K562 (cell line): Measurements from ENCODE around the gene C1R. TPM values are rescaled to one million over a fixed set of nuclear protein-coding genes. Genes with fewer than 3 reads are reported as not detected.

Source experiments
- ATAC-seq: fragments of 200-7000 bp; cut with Tn5 transposase; 3 replicates; pipeline ENCODE4 v1.9.1; 2020; ENCODE audit warnings: moderate library complexity
- BruUV-seq: library from RNA; stranded (reverse); fragments of 400-500 nt; replicated peaks from 2 replicates; lab custom pipeline; 2021; lab: Mats Ljungman, UMichigan
- CTCF ChIA-PET: fragments of 300-600 bp; formaldehyde crosslinking; extraction: SDS; loops from one replicate; lab custom pipeline; 2021; ENCODE audit warnings: low intra/inter-chr PET ratio; lab: Yijun Ruan, JAX
- POLR2A ChIA-PET: fragments of 300-600, 350-650 bp; sonication (Branson Sonifier 250); formaldehyde crosslinking; extraction: SDS; loops from one replicate; lab custom pipeline; 2021; ENCODE audit warnings: antibody characterized with exemption, inconsistent platforms; lab: Yijun Ruan, JAX
- DNase-seq, 4 experiments: peaks; one replicate each; pipeline versions ENCODE4 v3.0.0 to v3.0.0-alpha.2; 2011 to 2018; ENCODE audit warnings: low spot score in 3 of 4, mixed read lengths in 3 of 4; ENCODE audit errors: extremely low read depth in 1 of 4
- FAIRE-seq: peaks from 2 replicates; lab custom pipeline; 2011; peaks lifted over from hg19 to GRCh38; lab: Jason Lieb, UNC
- H2AFZ ChIP-seq: 2 replicates; pipeline ENCODE4 v1.6.0; 2011; ENCODE audit warnings: low read depth, low read length, control low read depth, inconsistent platforms
- H3K27ac ChIP-seq: fragments of 200-600 bp; 3 replicates; pipeline ENCODE4 v1.8.0; 2011; ENCODE audit warnings: low read depth, mild to moderate bottlenecking, control low read depth, inconsistent platforms, low read length, moderate library complexity, mixed read lengths; ENCODE audit errors: extremely low read depth
- H3K27me3 ChIP-seq, 2 experiments: fragments of 300-600 bp in 1 of 2; 2 replicates in 1 of 2; 3 replicates in 1 of 2; pipeline versions ENCODE4 v1.6.0 to v1.8.0; 2011; ENCODE audit warnings: inconsistent platforms in 2 of 2, low read length in 2 of 2, mild to moderate bottlenecking in 1 of 2, mixed read lengths in 1 of 2, moderate library complexity in 1 of 2; ENCODE audit not compliant: control insufficient read depth in 2 of 2, insufficient read depth in 2 of 2
- H3K36me3 ChIP-seq: fragments of 300-600 bp; 3 replicates; pipeline ENCODE4 v1.8.0; 2011; ENCODE audit warnings: mild to moderate bottlenecking, low read length, inconsistent platforms; ENCODE audit not compliant: control insufficient read depth, insufficient read depth
- H3K4me1 ChIP-seq, 2 experiments: fragments of 200-600 bp in 1 of 2; replicated peaks in 1 of 2; 2 replicates in 1 of 2; 3 replicates in 1 of 2; pipeline versions ENCODE4 v1.5.1 to v1.8.0; 2011; ENCODE audit warnings: inconsistent platforms in 2 of 2, low read length in 2 of 2, mild to moderate bottlenecking in 1 of 2, mixed read lengths in 1 of 2, moderate library complexity in 1 of 2; ENCODE audit not compliant: control insufficient read depth in 2 of 2, insufficient read depth in 2 of 2
- H3K4me2 ChIP-seq: 2 replicates; pipeline ENCODE4 v1.6.1; 2011; ENCODE audit warnings: low read length, control low read depth, inconsistent platforms, mixed read lengths; ENCODE audit not compliant: insufficient read depth
- H3K4me3 ChIP-seq: fragments of 200-600 bp; sonication (generic), shearing (Covaris generic); 2 replicates; pipeline ENCODE4 v1.5.1; 2016; ENCODE audit warnings: control low read depth, inconsistent platforms
- H3K79me2 ChIP-seq: fragments of 200-600 bp; 3 replicates; pipeline ENCODE4 v1.8.0; 2011; ENCODE audit warnings: low read length, inconsistent platforms; ENCODE audit not compliant: control insufficient read depth, insufficient read depth
- H3K9ac ChIP-seq, 2 experiments: 2 replicates each; pipeline versions ENCODE4 v1.6.0 to v1.6.1; 2011; ENCODE audit warnings: low read depth in 2 of 2, low read length in 2 of 2, control low read depth in 1 of 2, inconsistent platforms in 1 of 2, mild to moderate bottlenecking in 1 of 2, mixed read lengths in 1 of 2; ENCODE audit not compliant: insufficient read depth in 1 of 2
- H3K9me1 ChIP-seq: one replicate; pipeline ENCODE4 v1.6.0; 2011; ENCODE audit warnings: inconsistent platforms, mild to moderate bottlenecking, low read length, moderate library complexity; ENCODE audit not compliant: control insufficient read depth, insufficient read depth
- H3K9me3 ChIP-seq: replicated peaks from 2 replicates; pipeline ENCODE4 v1.5.1; 2011; ENCODE audit warnings: low read depth, low read length, inconsistent platforms; ENCODE audit not compliant: control insufficient read depth, insufficient read depth
- H4K20me1 ChIP-seq: replicated peaks from 2 replicates; pipeline ENCODE4 v1.6.1; 2011; ENCODE audit warnings: low read length, inconsistent platforms, mixed read lengths; ENCODE audit not compliant: control insufficient read depth, insufficient read depth
- E2F3 ChIP-seq: fragments of 250-450 bp; sonication (Bioruptor Pico); IDR thresholded peaks from 2 replicates; pipeline ENCODE4 v1.4.0; 2020; ENCODE audit warnings: mild to moderate bottlenecking
- IRF1 ChIP-seq: sonication (generic); formaldehyde crosslinking; IDR thresholded peaks from 2 replicates; pipeline ENCODE4 v1.8.0; 2022; ENCODE audit warnings: missing genetic modification reagents, mild to moderate bottlenecking, borderline replicate concordance
- MCM2 ChIP-seq: fragments of 450-650 bp; IDR thresholded peaks from 2 replicates; pipeline ENCODE4 v1.6.1; 2017; ENCODE audit warnings: low read depth, mild to moderate bottlenecking
- PYGO2 ChIP-seq: fragments of 450-650 bp; IDR thresholded peaks from 2 replicates; pipeline ENCODE4 v1.6.1; 2016; ENCODE audit warnings: mild to moderate bottlenecking, missing genetic modification characterization, moderate library complexity, missing compliant biosample characterization
- SMAD1 ChIP-seq: fragments of 150-350 bp; IDR thresholded peaks from 2 replicates; pipeline ENCODE4 v1.6.1; 2014; ENCODE audit warnings: low read length, low read depth; ENCODE audit not compliant: partially characterized antibody
- ZNF232 ChIP-seq: sonication (generic); formaldehyde crosslinking; IDR thresholded peaks from 2 replicates; pipeline ENCODE4 v1.8.0; 2022; ENCODE audit warnings: mild to moderate bottlenecking, missing genetic modification reagents
- WGBS: fragments of 100-300 bp; shearing (Covaris generic); methylation state at CpG from one replicate; pipeline ENCODE4 v1.1.6; 2016; ENCODE audit warnings: low coverage, mixed read lengths; ENCODE audit not compliant: insufficient coverage; ENCODE audit errors: missing lambda C conversion rate; 5-methylcytosine and 5-hydroxymethylcytosine counted together
- in situ Hi-C: fragments of 300-500 bp; cut with MboI; formaldehyde crosslinking; loops from 4 replicates; pipeline ENCODE4 v1.15.0; 2018; ENCODE audit warnings: inconsistent platforms, mixed read lengths
- intact Hi-C: fragments of 100-400 bp; cut with micrococcal nuclease; formaldehyde crosslinking; loops from 2 replicates; pipeline ENCODE4 v1.14.2; 2022
- polyA plus RNA-seq, 8 experiments: library from polyadenylated mRNA; depleted of rRNA in 4 of 8; stranded (reverse) in 5 of 8; unstranded in 3 of 8; fragments of >200 nt; fragmentation: Nextera tagmentation in 2 of 8; fragmentation: Illumina TruSeq in 1 of 8; extraction: Ambion mirVana in 2 of 8; extraction: Trizol in 1 of 8; gene quantifications; 2 replicates each; pipeline versions ENCODE4 v1.2.1 to v1.2.3, GENCODE V29; 2011 to 2014; ENCODE audit warnings: inconsistent platforms in 1 of 8, missing spikeins in 1 of 8
- total RNA-seq, 7 experiments: library from RNA; depleted of rRNA in 6 of 7; stranded (reverse); fragments of >200 nt in 6 of 7; fragmentation: Illumina TruSeq in 2 of 7; extraction: Trizol in 2 of 7; gene quantifications; 2 replicates each; pipeline versions ENCODE4 v1.2.1 to v1.2.3, GENCODE V29; 2011 to 2021; ENCODE audit warnings: low replicate concordance in 1 of 7

The C1R gene
- total and polyA plus RNA-seq, 9 of the 15 experiments (the other 6 are each of a cell fraction or from before 2014, with no cell fraction given): 0.07 to 1.0 (median 0.33) TPM; not detected in 1

- POLR2A ChIA-PET: interaction anchor here (0.5 kb wide), 1 partner anchor 12 kb away, joined by 3 read pairs; no protein-coding TSS in a partner anchor
- in situ Hi-C loops: no loop called here
Measured at GRCh38 chr12:7061596-7061995, 30.6 kb downstream of the C1R start.

More at GRCh38 chr12:7061596-7061995, 30.6 kb downstream of the C1R start:
- DNase-seq (no peak), FAIRE-seq (no peak), ATAC-seq (no peak)
- no peak overlapping the region for H3K27ac ChIP-seq
- intact Hi-C loops: loop anchor here (2.0 kb wide), 1 partner anchor 31 kb away; the partner anchor contains the start of gene C1R
- no peak overlapping the region for H3K4me3 ChIP-seq
- no peaks in the 10 kb centered on the region for H3K27me3 ChIP-seq
- H3K79me2 ChIP-seq: no peaks in the 10 kb centered on the region
- 37% methylated on average over 6 of the region's 7 CpGs for WGBS
- no peaks in the 10 kb centered on the region for H4K20me1 ChIP-seq
- H3K36me3 ChIP-seq: no peaks in the 10 kb centered on the region
- no peaks in the 10 kb centered on the region for H3K9me3 ChIP-seq
- CTCF ChIA-PET: interaction anchor here (0.9 to 2.1 kb wide), 2 partner anchors 31 to 83 kb away, joined by 3 to 7 read pairs; partner anchors contain the start of gene C1R
- no peak overlapping the region for H2AFZ ChIP-seq
- H3K4me1 ChIP-seq: peaks cover 11 to 18% of the 10 kb centered on the region in 2 experiments; a peak in 3 of 5 replicates
- no peak overlapping the region for H3K9ac ChIP-seq
- BruUV-seq: no TSS peak
- no peaks in the 10 kb centered on the region for H3K9me1 ChIP-seq
- no peak overlapping the region for H3K4me2 ChIP-seq
- no peak for TF ChIP-seq MCM2
- no peak for TF ChIP-seq IRF1 (CRISPR knock-in tag)
- TF ChIP-seq SMAD1: no peak
- no peak for TF ChIP-seq ZNF232 (CRISPR knock-in tag)
- no peak for TF ChIP-seq PYGO2 (tag)
- TF ChIP-seq E2F3 (CRISPR knock-in tag): no peak
- TF ChIP-seq, all 486 proteins: peak for 0
